Activated CD4-positive, alpha-beta T cell treated with anti-CD3 and anti-CD28 coated beads, Interleukin-2, amount 50 U/mL, for 16 hours (primary cell): ENCODE data around the gene PKMYT1.
"Not testable (repeated sequence)": the region's sequence is repeated elsewhere in the genome, so short reads cannot be mapped to it uniquely, and the experiment has no call there.

Experiments used
- DNase-seq: peaks from one replicate; pipeline ENCODE4 v3.0.0-alpha.2; 2020

Gene PKMYT1

GRCh38 chr16:2929693-2930092, 50.6 kb downstream of the PKMYT1 start:
- DNase-seq: no peak

GRCh38 chr16:2928796-2929195, 51.5 kb downstream of the PKMYT1 start:
- DNase-seq: no peak

DNA sequence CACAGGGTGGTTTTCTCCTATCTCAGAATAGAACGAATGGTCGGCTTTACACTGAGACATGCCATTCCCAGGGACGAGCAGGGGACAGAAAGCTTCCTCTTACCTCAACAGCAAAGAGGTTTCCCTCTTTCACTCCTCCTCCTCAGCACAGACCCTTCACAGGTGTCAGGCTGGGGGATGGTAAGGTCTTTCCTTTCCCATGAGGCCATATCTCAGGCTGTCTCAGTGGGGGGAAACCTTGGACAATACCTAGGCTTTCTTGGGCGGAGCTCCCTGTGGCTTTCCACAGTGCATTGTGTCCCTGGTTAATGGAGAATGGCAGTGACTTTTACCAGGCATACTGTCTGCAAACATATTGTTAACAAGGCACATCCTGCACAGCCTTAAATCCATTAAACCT, 52.1 kb downstream of the PKMYT1 start:
- not testable (repeated sequence) for DNase-seq

DNA sequence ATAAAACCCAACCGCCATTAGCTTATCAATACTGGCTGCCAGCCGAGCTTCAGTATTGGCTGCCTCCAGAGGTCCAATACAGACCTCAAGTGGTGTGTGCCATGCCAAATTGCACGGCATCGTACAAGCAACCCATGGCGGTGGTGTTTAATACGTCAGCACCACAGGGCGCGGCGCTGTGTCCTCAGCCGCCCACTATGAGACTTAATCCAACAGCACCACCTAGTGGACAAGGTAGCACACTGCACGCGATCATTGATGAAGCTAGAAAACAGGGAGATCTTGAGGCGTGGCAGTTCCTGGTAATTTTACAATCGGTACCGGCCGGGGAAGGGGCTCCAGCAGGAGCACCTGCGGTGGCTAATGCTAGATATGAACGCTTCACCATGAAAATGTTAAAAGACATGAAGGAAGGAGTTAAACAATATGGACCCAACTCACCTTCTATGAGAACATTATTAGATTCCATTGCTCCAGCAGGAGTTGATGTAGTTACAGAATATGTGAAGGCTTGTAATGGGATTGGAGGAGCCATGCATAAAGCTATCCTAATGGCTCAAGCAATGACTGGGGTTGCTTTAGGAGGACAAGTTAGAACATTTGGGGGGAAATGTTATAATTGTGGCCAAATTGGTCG, 53.1 kb downstream of the PKMYT1 start:
- peak; percentile 93 for DNase-seq

- DNase-seq: no peak
Observed at GRCh38 chr16:2926650-2926999, 53.6 kb downstream of the PKMYT1 start.

DNA sequence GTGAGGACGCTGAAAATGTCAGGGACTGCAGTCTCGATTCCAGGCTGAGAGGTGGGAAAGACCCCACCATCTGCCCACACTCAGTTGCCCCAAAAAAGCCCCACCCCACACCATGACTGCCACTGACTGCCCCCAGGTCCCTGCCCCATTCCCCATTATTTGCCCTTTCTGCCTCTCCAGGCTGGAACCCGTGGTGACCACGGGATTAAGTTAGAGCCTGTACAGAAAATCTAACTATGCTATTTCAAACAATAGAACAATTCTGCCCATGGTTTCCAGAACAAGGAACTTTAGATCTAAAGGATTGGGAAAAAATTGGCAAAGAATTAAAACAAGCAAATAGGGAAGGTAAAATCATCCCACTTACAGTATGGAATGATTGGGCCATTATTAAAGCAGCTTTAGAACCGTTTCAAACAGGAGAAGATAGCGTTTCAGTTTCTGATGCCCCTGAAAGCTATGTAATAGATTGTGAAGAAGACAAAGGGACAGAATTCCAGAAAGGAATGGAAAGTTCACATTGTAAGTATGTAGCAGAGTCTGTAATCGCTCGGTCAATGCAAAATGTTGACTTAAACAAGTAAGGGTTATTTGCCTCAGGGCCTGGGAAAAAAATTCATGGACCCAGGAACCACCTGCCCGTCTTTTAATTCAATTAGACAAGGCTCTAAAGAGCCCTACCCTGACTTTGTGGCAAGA, 54.1 kb downstream of the PKMYT1 start:
- DNase-seq: no peak

DNA sequence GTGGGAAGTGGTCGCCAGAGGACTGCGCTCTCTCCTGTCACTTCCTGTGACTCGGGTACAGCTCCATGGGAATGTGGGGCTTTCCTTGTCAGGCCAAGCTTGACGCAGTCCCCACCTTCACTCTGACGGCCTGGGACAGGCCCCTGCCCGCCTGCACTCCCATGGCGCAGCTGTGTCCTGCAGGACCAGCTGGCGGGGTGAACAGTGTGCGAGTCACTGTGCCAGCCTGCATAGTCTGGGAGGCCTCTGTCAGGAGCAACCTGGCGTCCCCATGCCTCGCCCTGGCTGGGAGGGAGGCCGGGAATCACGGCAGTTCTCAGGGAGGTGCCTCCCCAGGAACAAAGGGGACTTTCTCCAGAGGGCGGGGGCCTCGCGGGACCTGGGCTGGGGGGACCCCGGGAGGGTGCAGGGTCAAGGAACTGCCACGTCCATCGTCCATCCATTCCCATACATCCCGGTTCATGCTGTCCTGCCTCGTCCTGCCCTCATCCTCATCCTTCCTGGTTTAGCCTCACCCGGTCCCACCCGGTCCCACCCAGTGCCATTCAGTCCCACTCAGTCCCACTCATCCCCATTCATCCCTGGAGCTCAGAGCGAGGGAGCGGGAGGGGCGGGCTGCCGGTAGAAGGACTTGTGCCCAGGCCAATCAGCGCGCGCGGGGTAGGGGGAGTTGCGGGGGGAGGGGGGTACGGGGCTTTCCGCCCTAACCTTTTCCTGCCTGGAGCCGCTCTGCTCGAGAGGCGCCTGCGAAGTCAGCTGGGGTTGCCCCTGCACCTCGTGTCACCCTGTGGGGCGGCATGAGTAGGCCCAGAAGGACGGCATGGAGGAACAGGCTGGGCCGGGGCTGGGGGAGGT, 55.1 kb downstream of the PKMYT1 start:
- DNase-seq: no peak

DNA sequence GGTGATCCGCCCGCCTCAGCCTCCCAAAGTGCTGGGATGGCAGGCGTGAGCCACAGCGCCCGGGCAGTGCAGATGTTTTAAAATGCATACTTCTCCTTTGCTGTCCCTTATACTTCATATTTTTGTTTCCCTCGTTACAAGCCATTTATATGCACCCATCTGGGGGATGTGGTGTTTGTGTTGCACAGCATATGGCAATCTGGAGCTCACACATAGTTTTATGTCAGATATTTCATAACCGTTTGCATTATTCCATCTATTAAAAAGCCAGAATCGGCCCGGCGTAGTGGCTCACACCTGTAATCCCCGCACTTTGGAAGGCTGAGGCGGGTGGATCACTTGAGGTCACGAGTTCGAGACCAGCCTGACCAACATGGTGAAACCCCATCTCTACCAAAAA, 56.8 kb downstream of the PKMYT1 start:
- no peak for DNase-seq
